Measurements from ENCODE around the gene CYP26B1. TPM values are rescaled to one million over a fixed set of nuclear protein-coding genes. Genes with fewer than 3 reads are reported as not detected.
"Not testable (repeated sequence)": the region's sequence is repeated elsewhere in the genome, so short reads cannot be mapped to it uniquely, and the experiment has no call there.

CYP26B1 gene
- total and polyA plus RNA-seq, 2 donors (not counting 3 experiments of a cell fraction or from before 2014, with no cell fraction given): 0.30 to 1.1 TPM

DNA sequence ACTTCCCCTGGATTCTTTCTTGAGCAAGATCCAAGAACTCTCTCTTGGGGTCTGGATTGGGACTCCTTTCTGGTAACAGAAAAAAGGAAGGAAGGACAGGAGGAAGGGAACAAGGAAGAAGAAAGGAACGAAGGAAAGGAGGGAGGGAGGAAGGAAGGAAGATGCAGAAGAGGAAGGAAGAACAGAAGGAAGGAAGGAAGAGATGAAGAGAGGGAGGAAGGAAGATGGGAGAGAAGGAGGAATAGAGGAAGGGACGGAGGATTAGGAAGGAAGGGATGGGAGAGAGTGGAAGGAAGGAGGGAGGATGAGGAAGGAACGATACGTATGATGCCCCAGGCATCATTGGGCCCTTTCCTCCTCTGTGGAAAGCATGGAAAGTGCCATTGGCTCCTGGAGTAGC is 58.6 kb downstream of the CYP26B1 start:
- Histone ChIP-seq H3K27ac (ENCODE audit: insufficient read depth, low read depth, low read length) (no peak overlapping the region), H3K9me3 (replicated peaks; ENCODE audit: control insufficient read depth, insufficient read depth, low read length) (no peaks in the 10 kb centered on the region), H3K4me3 (replicated peaks in 1 of 3; ENCODE audit: insufficient read depth in 1 of 3, low read depth in 1 of 3, low read length in 3 of 3) (no peak overlapping the region), H3K27me3 (ENCODE audit: control insufficient read depth in 2 of 2, insufficient read depth in 2 of 2, low read length in 2 of 2) (no peaks in the 10 kb centered on the region), H3K9ac (replicated peaks; ENCODE audit: extremely low read depth, insufficient read depth, low read length) (no peak overlapping the region), H3K79me2 (ENCODE audit: control insufficient read depth, insufficient read depth, low read length) (no peaks in the 10 kb centered on the region), H3K36me3 (ENCODE audit: control insufficient read depth in 2 of 2, extremely low read depth in 1 of 2, insufficient read depth in 2 of 2, low read length in 2 of 2) (no peaks in the 10 kb centered on the region), H4K20me1 (replicated peaks; ENCODE audit: control insufficient read depth, extremely low read depth, insufficient read depth, low read length) (no peaks in the 10 kb centered on the region), H3K9me1 (replicated peaks; ENCODE audit: control insufficient read depth, extremely low read depth, insufficient read depth, low read length) (no peaks in the 10 kb centered on the region), H3K4me2 (ENCODE audit: insufficient read depth, low read length) (no peak overlapping the region), H3K4me1 (ENCODE audit: control insufficient read depth, extremely low read depth, insufficient read depth, low read length) (no peaks in the 10 kb centered on the region), H2AFZ (ENCODE audit: low read depth, low read length) (no peak overlapping the region)
- FAIRE-seq (no peak), DNase-seq (ENCODE audit: low read depth, low spot score) (no peak)
- POLR2A ChIA-PET: no interaction called here
- CTCF ChIA-PET: no interaction called here
- dilution Hi-C loops (cut with MboI; ENCODE audit: extremely low pct_ligation_motif_present, low sequenced_read_pairs) (no loop called here), intact Hi-C loops (cut with micrococcal nuclease) (no loop called here)
- TF ChIP-seq, protein P1, sequence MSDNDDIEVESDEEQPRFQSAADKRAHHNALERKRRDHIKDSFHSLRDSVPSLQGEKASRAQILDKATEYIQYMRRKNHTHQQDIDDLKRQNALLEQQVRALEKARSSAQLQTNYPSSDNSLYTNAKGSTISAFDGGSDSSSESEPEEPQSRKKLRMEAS (IDR thresholded peaks at IDR 0.05; ENCODE audit: insufficient read depth, insufficient read length): no peak
- TF ChIP-seq GATA2 (IDR thresholded peaks at IDR 0.05; ENCODE audit: insufficient read depth, insufficient read length, low read depth, low read length) (no peak), EZH2 (IDR thresholded peaks at IDR 0.05; ENCODE audit: borderline replicate concordance, low read depth, low read length, severe bottlenecking) (no peak)
- TF ChIP-seq, protein P2, sequence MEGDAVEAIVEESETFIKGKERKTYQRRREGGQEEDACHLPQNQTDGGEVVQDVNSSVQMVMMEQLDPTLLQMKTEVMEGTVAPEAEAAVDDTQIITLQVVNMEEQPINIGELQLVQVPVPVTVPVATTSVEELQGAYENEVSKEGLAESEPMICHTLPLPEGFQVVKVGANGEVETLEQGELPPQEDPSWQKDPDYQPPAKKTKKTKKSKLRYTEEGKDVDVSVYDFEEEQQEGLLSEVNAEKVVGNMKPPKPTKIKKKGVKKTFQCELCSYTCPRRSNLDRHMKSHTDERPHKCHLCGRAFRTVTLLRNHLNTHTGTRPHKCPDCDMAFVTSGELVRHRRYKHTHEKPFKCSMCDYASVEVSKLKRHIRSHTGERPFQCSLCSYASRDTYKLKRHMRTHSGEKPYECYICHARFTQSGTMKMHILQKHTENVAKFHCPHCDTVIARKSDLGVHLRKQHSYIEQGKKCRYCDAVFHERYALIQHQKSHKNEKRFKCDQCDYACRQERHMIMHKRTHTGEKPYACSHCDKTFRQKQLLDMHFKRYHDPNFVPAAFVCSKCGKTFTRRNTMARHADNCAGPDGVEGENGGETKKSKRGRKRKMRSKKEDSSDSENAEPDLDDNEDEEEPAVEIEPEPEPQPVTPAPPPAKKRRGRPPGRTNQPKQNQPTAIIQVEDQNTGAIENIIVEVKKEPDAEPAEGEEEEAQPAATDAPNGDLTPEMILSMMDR (IDR thresholded peaks at IDR 0.05; ENCODE audit: extremely low read depth in 1 of 2, insufficient read depth in 1 of 2, low read depth in 1 of 2, low read length in 2 of 2): no peak
- no TSS peak for BruUV-seq (replicated peaks)

DNA sequence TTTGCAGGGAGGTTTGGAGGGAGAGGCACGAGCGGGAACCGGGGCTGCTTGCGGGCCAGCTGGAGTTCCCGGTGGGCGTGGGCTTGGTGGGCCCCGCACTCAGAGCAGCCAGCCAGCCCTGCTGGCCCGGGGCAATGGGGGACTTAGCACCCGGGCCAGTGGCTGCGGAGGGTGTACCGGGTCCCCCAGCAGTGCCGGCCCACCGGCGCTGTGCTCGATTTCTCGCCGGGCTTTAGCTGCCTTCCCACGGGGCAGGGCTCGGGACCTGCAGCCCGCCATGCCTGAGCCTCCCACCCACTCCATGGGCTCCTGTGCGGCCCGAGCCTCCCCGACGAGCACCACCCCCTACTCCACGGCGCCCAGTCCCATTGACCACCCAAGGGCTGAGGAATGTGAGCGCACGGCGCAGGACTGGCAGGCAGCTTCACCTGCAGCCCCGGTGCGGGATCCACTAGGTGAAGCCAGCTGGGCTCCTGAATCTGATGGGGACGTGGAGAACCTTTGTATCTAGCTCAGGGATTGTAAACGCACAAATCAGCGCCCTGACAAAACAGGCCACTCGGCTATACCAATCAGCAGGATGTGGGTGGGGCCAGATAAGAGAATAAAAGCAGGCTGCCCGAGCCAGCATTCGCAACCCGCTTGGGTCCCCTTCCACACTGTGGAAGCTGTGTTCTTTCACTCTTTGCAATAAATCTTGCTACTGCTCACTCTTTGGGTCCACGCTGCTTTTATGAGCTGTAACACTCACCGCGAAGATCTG is 60.6 kb downstream of the CYP26B1 start:
- H3K4me1 ChIP-seq (ENCODE audit: control insufficient read depth, extremely low read depth, insufficient read depth, low read length); H3K79me2 ChIP-seq (ENCODE audit: control insufficient read depth, insufficient read depth, low read length); H3K4me2 ChIP-seq (ENCODE audit: insufficient read depth, low read length); H3K36me3 ChIP-seq (ENCODE audit: control insufficient read depth in 2 of 2, extremely low read depth in 1 of 2, insufficient read depth in 2 of 2, low read length in 2 of 2); POLR2A ChIA-PET; H3K9ac ChIP-seq (replicated peaks; ENCODE audit: extremely low read depth, insufficient read depth, low read length); intact Hi-C loops (cut with micrococcal nuclease); H3K27me3 ChIP-seq (ENCODE audit: control insufficient read depth in 2 of 2, insufficient read depth in 2 of 2, low read length in 2 of 2); FAIRE-seq; H2AFZ ChIP-seq (ENCODE audit: low read depth, low read length); H3K9me1 ChIP-seq (replicated peaks; ENCODE audit: control insufficient read depth, extremely low read depth, insufficient read depth, low read length); H3K27ac ChIP-seq (ENCODE audit: insufficient read depth, low read depth, low read length); H4K20me1 ChIP-seq (replicated peaks; ENCODE audit: control insufficient read depth, extremely low read depth, insufficient read depth, low read length); H3K4me3 ChIP-seq (replicated peaks in 1 of 3; ENCODE audit: insufficient read depth in 1 of 3, low read depth in 1 of 3, low read length in 3 of 3); DNase-seq (ENCODE audit: low read depth, low spot score); BruUV-seq (replicated peaks); dilution Hi-C loops (cut with MboI; ENCODE audit: extremely low pct_ligation_motif_present, low sequenced_read_pairs); H3K9me3 ChIP-seq (replicated peaks; ENCODE audit: control insufficient read depth, insufficient read depth, low read length): not testable (repeated sequence)
- CTCF ChIA-PET: interaction anchor here (0.9 to 1.0 kb wide), 2 partner anchors 35 to 51 kb away, joined by 3 read pairs; no protein-coding TSS in a partner anchor
